Common myeloid progenitor, CD34-positive (primary cell): ENCODE data around the gene NFYA.

Source experiments
- CTCF ChIA-PET: fragments of 350-600 bp; sonication (Branson Sonifier 250); formaldehyde crosslinking; loops from one replicate; lab custom pipeline; 2021; ENCODE audit warnings: antibody characterized with exemption; lab: Charles Lee
- POLR2A ChIA-PET: fragments of 350-600 bp; sonication (Branson Sonifier 250); formaldehyde crosslinking; loops from one replicate; lab custom pipeline; 2021; ENCODE audit warnings: antibody characterized with exemption; lab: Charles Lee
- DNase-seq, 3 donors: peaks; one replicate each; pipeline versions ENCODE4 v3.0.0 to v3.0.0-alpha.2; 2013
- H3K27ac ChIP-seq, 2 experiments: 1 replicate in 1 of 2; 2 replicates in 1 of 2; pipeline ENCODE4 v1.7.0; 2013; ENCODE audit warnings: inconsistent platforms in 2 of 2, low read length in 2 of 2, mild to moderate bottlenecking in 2 of 2, low read depth in 1 of 2, moderate library complexity in 1 of 2; ENCODE audit not compliant: severe bottlenecking in 2 of 2, insufficient read depth in 1 of 2, poor library complexity in 1 of 2
- H3K27me3 ChIP-seq, 5 experiments: replicated peaks in 2 of 5; 1 replicate in 3 of 5; 2 replicates in 2 of 5; pipeline versions ENCODE4 v1.6.1 to v1.7.0; 2013; ENCODE audit warnings: low read length in 4 of 5, mild to moderate bottlenecking in 2 of 5, moderate library complexity in 2 of 5, inconsistent platforms in 1 of 5; ENCODE audit not compliant: insufficient read depth in 5 of 5, control insufficient read depth in 4 of 5
- H3K36me3 ChIP-seq, 4 experiments: 1 replicate in 2 of 4; 2 replicates in 2 of 4; pipeline versions ENCODE4 v1.6.1 to v1.7.0; 2013; ENCODE audit warnings: low read length in 3 of 4, control low read depth in 1 of 4, mild to moderate bottlenecking in 1 of 4; ENCODE audit not compliant: control insufficient read depth in 4 of 4, insufficient read depth in 4 of 4
- H3K4me1 ChIP-seq, 4 experiments: 1 replicate in 3 of 4; 2 replicates in 1 of 4; pipeline versions ENCODE4 v1.6.1 to v1.7.1; 2013; ENCODE audit warnings: low read length in 3 of 4, mild to moderate bottlenecking in 3 of 4, control low read depth in 1 of 4, inconsistent platforms in 1 of 4, moderate library complexity in 1 of 4; ENCODE audit not compliant: control insufficient read depth in 4 of 4, insufficient read depth in 4 of 4; ENCODE audit errors: control extremely low read depth in 1 of 4
- H3K4me3 ChIP-seq, 7 experiments: 1 replicate in 4 of 7; 2 replicates in 3 of 7; pipeline versions ENCODE4 v1.5.1 to v1.7.0; 2013; ENCODE audit warnings: mild to moderate bottlenecking in 7 of 7, low read length in 6 of 7, moderate library complexity in 6 of 7, inconsistent platforms in 2 of 7, low read depth in 2 of 7, control low read depth in 1 of 7; ENCODE audit not compliant: insufficient read depth in 4 of 7, control insufficient read depth in 1 of 7; ENCODE audit errors: extremely low read depth in 1 of 7
- H3K9me3 ChIP-seq, 5 experiments: 1 replicate in 4 of 5; 2 replicates in 1 of 5; pipeline versions ENCODE4 v1.6.1 to v1.7.1; 2013; ENCODE audit warnings: low read length in 4 of 5, mild to moderate bottlenecking in 2 of 5, inconsistent platforms in 1 of 5, low read depth in 1 of 5, moderate library complexity in 1 of 5; ENCODE audit not compliant: control insufficient read depth in 4 of 5, insufficient read depth in 2 of 5; ENCODE audit errors: control extremely low read depth in 1 of 5
- WGBS: methylation state at CpG from one replicate; pipeline ENCODE4 v1.1.5; 2013; ENCODE audit not compliant: insufficient coverage; 5-methylcytosine and 5-hydroxymethylcytosine counted together

The NFYA gene

DNA sequence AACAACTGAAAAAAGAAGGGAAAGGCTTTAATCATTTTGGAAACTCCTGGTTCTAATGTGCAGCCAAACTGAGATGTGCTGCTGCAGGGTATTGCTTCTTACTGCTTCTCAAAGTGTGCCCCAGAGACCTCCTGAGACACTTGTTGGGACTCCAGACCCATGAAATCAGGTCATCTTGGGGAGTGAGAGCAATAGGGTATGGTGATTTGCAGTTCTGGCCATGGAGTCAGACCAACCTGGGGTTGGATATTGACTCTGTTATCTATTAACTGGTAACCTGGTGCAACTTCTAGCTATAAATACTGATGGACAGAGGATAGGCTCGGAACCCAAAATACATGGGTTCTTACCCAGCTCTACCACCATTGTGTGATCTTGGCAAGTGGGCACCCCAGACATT lies 26.7 kb upstream of the NFYA start:
- Histone ChIP-seq H3K4me1 (no peaks in the 10 kb centered on the region), H3K27me3 (peaks cover 0 to 2% (median 0%) of the 10 kb centered on the region in 5 experiments), H3K36me3 (peaks cover 0 to 3% (median 0%) of the 10 kb centered on the region in 4 experiments), H3K4me3 (no peak overlapping the region), H3K27ac (no peak overlapping the region), H3K9me3 (no peaks in the 10 kb centered on the region)
- ChIA-PET POLR2A (no interaction called here), CTCF (interaction anchor here (1.5 to 7.6 kb wide), 4 partner anchors 7 to 17 kb away, joined by 5 to 82 read pairs (median 12); partner anchors contain the start of gene APOBEC2)
- no CpG with 5 or more reads among the region's 1 CpG for WGBS
- DNase-seq, result no peak

GRCh38 chr6:41047306-41047705 lies 25.5 kb upstream of the NFYA start:
- Histone ChIP-seq H3K4me1 (peaks cover 0 to 11% (median 4%) of the 10 kb centered on the region in 4 experiments), H3K9me3 (no peaks in the 10 kb centered on the region), H3K4me3 (no peak overlapping the region), H3K36me3 (peaks cover 0 to 3% (median 0%) of the 10 kb centered on the region in 4 experiments), H3K27me3 (peaks cover 0 to 2% (median 0%) of the 10 kb centered on the region in 5 experiments), H3K27ac (no peak overlapping the region)
- CTCF ChIA-PET, result interaction anchor here (1.5 to 10.6 kb wide), 3 partner anchors 5 to 10 kb away, joined by 5 to 82 read pairs (median 17); partner anchors contain the start of genes TSPO2 and UNC5CL
- DNase-seq, result no peak
- POLR2A ChIA-PET, result no interaction called here
- WGBS, result 100% methylated on average over 2 of the region's 2 CpGs

- no peak overlapping the region for H3K27ac ChIP-seq
- H3K4me3 ChIP-seq, result no peak overlapping the region
- ChIA-PET CTCF (interaction anchor here (1.5 to 10.6 kb wide), 3 partner anchors 6 to 11 kb away, joined by 5 to 82 read pairs (median 17); partner anchors contain the start of genes TSPO2 and UNC5CL), POLR2A (no interaction called here)
- peaks cover 0 to 2% (median 0%) of the 10 kb centered on the region in 5 experiments for H3K27me3 ChIP-seq
- peaks cover 0 to 3% (median 0%) of the 10 kb centered on the region in 4 experiments for H3K36me3 ChIP-seq
- no peak for DNase-seq
- no peaks in the 10 kb centered on the region for H3K9me3 ChIP-seq
- peaks cover 0 to 18% (median 5%) of the 10 kb centered on the region in 4 experiments for H3K4me1 ChIP-seq
- WGBS, result 95% methylated on average over 7 of the region's 9 CpGs
Observed at GRCh38 chr6:41047745-41048732, 24.7 kb upstream of the NFYA start.

DNA sequence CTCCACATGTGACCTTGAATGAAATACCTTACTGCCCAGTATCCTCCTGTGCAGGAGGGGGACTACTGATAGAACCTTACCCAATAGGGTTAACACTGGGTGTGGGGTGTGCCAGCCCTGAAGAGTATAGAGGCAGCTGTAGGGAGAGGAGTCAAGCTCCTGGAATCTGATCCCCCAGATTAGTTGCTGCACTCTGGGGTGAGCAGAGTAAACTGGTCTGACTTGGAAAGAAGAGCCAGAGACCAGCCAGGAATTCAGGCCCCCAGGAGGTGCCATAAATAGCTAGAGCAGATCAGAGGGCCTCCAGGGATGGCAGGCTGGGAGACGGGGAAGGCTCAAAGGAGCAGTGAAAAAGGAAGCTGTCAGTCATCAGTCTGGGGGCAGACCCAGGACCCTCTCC lies 23.3 kb upstream of the NFYA start:
- H3K4me1 ChIP-seq, result peaks cover 0 to 18% (median 5%) of the 10 kb centered on the region in 4 experiments
- DNase-seq, result no peak
- peaks cover 0 to 2% (median 0%) of the 10 kb centered on the region in 5 experiments for H3K27me3 ChIP-seq
- H3K36me3 ChIP-seq, result peaks cover 0 to 3% (median 0%) of the 10 kb centered on the region in 4 experiments
- H3K9me3 ChIP-seq, result no peaks in the 10 kb centered on the region
- ChIA-PET CTCF (interaction anchor here (0.9 to 10.6 kb wide), 4 partner anchors 7 to 44 kb away, joined by 3 to 82 read pairs (median 10); partner anchors contain the start of genes TSPO2 and UNC5CL), POLR2A (no interaction called here)
- H3K4me3 ChIP-seq, result no peak overlapping the region
- H3K27ac ChIP-seq, result no peak overlapping the region
- 90% methylated on average over 1 of the region's 1 CpG for whole genome bisulfite sequencing

DNA sequence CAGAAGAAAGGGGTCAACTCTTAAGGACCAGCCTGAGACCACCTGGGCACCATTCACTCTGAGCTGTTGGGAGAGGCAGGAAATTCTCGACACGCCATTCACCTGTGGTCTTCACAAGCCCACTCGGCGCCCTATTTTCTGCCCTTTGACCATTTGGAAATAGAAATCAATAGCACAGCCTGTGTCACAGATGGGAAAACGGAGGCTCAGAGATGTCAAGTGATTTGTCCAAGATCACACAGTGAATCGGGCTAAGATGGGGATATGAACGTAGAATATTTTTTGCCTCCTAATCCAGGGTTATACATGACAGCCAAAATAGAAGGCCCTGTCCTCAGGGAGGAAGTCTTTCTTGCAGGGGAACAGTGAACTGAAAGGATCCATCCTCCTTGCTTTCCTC lies 22.8 kb upstream of the NFYA start:
- peaks cover 0 to 19% (median 5%) of the 10 kb centered on the region in 4 experiments for H3K4me1 ChIP-seq
- CTCF ChIA-PET, result interaction anchor here (1.2 to 10.6 kb wide), 4 partner anchors 8 to 21 kb away, joined by 3 to 82 read pairs (median 10); partner anchors contain the start of genes TSPO2 and UNC5CL
- peaks cover 0 to 3% (median 0%) of the 10 kb centered on the region in 4 experiments for H3K36me3 ChIP-seq
- WGBS, result 88% methylated on average over 7 of the region's 7 CpGs
- H3K9me3 ChIP-seq, result no peaks in the 10 kb centered on the region
- H3K27me3 ChIP-seq, result peaks cover 0 to 2% (median 0%) of the 10 kb centered on the region in 5 experiments
- H3K4me3 ChIP-seq, result no peak overlapping the region
- H3K27ac ChIP-seq, result no peak overlapping the region
- no peak for DNase-seq
- POLR2A ChIA-PET, result no interaction called here

DNA sequence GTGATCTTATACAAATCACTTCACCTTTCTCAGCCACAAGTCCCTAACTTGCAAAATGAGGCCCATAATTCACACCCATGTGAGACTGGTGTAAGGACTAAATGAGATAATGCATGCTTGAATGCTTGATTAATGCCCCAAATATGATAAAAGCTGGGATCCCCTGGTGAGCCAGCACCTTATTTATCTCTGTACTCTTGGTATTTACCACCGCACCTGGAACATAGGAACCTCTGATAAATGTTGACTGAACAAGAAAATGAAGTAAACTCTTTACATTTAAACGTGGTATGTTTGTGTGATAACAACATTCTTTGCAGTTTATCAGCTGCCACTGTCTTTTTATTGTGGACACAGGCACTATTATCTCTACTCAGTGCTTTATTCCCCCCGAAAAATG lies 22.2 kb upstream of the NFYA start:
- CTCF ChIA-PET, result interaction anchor here (0.7 to 10.6 kb wide), 3 partner anchors 8 to 22 kb away, joined by 3 to 82 read pairs (median 4); partner anchors contain the start of genes TSPO2 and UNC5CL
- POLR2A ChIA-PET, result no interaction called here
- Histone ChIP-seq H3K36me3 (peaks cover 0 to 3% (median 0%) of the 10 kb centered on the region in 4 experiments), H3K4me1 (peaks cover 2 to 25% (median 8%) of the 10 kb centered on the region in 4 experiments), H3K4me3 (no peak overlapping the region), H3K9me3 (no peaks in the 10 kb centered on the region), H3K27ac (no peak overlapping the region), H3K27me3 (peaks cover 0 to 2% (median 0%) of the 10 kb centered on the region in 5 experiments)
- no peak for DNase-seq
- 89% methylated on average over 1 of the region's 3 CpGs for WGBS
